ENCODE results near the gene LY86.

GRCh38 chr6:6582131-6582530 is 6.4 kb upstream of the LY86 start:
- no peak for TF ChIP-seq POLR2A (IDR thresholded peaks at IDR 0.05; ENCODE audit: low read depth, low read length)
- no peak for TF ChIP-seq POLR2AphosphoS5 (IDR thresholded peaks at IDR 0.05; ENCODE audit: low read depth, low read length)
- TF ChIP-seq PAX5 (IDR thresholded peaks at IDR 0.05; ENCODE audit: insufficient read depth, low read length, severe bottlenecking) = no peak
- no peak for TF ChIP-seq TAF1 (IDR thresholded peaks at IDR 0.05; ENCODE audit: low read depth, low read length)
